Measurements from ENCODE around the gene SIK3. TPM values are rescaled to one million over a fixed set of nuclear protein-coding genes. Genes with fewer than 3 reads are reported as not detected.

Gene SIK3
- total and polyA plus RNA-seq, 2 donors (not counting 3 experiments of a cell fraction or from before 2014, with no cell fraction given): 10.3 to 21.3 TPM

- Histone ChIP-seq H3K9me1 (replicated peaks; ENCODE audit: control insufficient read depth, extremely low read depth, insufficient read depth, low read length) (no peaks in the 10 kb centered on the region), H3K9ac (replicated peaks; ENCODE audit: extremely low read depth, insufficient read depth, low read length) (no peak overlapping the region), H3K27ac (ENCODE audit: insufficient read depth, low read depth, low read length) (no peak overlapping the region), H3K36me3 (ENCODE audit: control insufficient read depth in 2 of 2, extremely low read depth in 1 of 2, insufficient read depth in 2 of 2, low read length in 2 of 2) (no peaks in the 10 kb centered on the region), H3K4me2 (ENCODE audit: insufficient read depth, low read length) (no peak overlapping the region), H2AFZ (ENCODE audit: low read depth, low read length) (no peak overlapping the region), H3K27me3 (ENCODE audit: control insufficient read depth in 2 of 2, insufficient read depth in 2 of 2, low read length in 2 of 2) (no peaks in the 10 kb centered on the region), H3K79me2 (ENCODE audit: control insufficient read depth, insufficient read depth, low read length) (no peaks in the 10 kb centered on the region), H3K9me3 (replicated peaks; ENCODE audit: control insufficient read depth, insufficient read depth, low read length) (no peaks in the 10 kb centered on the region), H3K4me1 (ENCODE audit: control insufficient read depth, extremely low read depth, insufficient read depth, low read length) (no peaks in the 10 kb centered on the region), H3K4me3 (replicated peaks in 1 of 3; ENCODE audit: insufficient read depth in 1 of 3, low read depth in 1 of 3, low read length in 3 of 3) (no peak overlapping the region), H4K20me1 (replicated peaks; ENCODE audit: control insufficient read depth, extremely low read depth, insufficient read depth, low read length) (no peaks in the 10 kb centered on the region)
- CTCF ChIA-PET: no interaction called here
- POLR2A ChIA-PET: no interaction called here
- DNase-seq (ENCODE audit: low read depth, low spot score): no peak
- TF ChIP-seq MYC (IDR thresholded peaks at IDR 0.05; ENCODE audit: low read depth, low read length) (no peak), POLR2AphosphoS5 (IDR thresholded peaks at IDR 0.05; ENCODE audit: insufficient read depth, low read depth, low read length) (no peak), POLR2A (IDR thresholded peaks at IDR 0.05; ENCODE audit: low read depth, low read length) (no peak), GATA2 (IDR thresholded peaks at IDR 0.05; ENCODE audit: insufficient read depth, insufficient read length, low read depth, low read length) (no peak), MAX (IDR thresholded peaks at IDR 0.05; ENCODE audit: insufficient read depth, insufficient read length) (no peak), CTCF (IDR thresholded peaks at IDR 0.05; ENCODE audit: extremely low read depth in 1 of 2, insufficient read depth in 1 of 2, low read depth in 1 of 2, low read length in 2 of 2) (no peak), EZH2 (IDR thresholded peaks at IDR 0.05; ENCODE audit: borderline replicate concordance, low read depth, low read length, severe bottlenecking) (no peak), JUN (IDR thresholded peaks at IDR 0.05; ENCODE audit: borderline replicate concordance, insufficient read depth, insufficient read length, low read depth) (no peak), FOS (IDR thresholded peaks at IDR 0.05; ENCODE audit: borderline replicate concordance, insufficient read depth, low read length) (no peak)
- intact Hi-C loops (cut with micrococcal nuclease) (loop anchor here (5.0 kb wide), 1 partner anchor 73 kb away; no protein-coding TSS in a partner anchor), dilution Hi-C loops (cut with MboI; ENCODE audit: extremely low pct_ligation_motif_present, low sequenced_read_pairs) (no loop called here)
- no peak for FAIRE-seq
- no TSS peak for BruUV-seq (replicated peaks)
Observed at GRCh38 chr11:117134431-117134830, 36.2 kb upstream of the SIK3 start.

Data from endothelial cell of umbilical vein (primary cell).